NCI-H2171 treated with DMSO at 0.1 percent for 48 hours (cell line): Measurements from ENCODE around the gene WIPI1.
"Not testable (repeated sequence)": the region's sequence is repeated elsewhere in the genome, so short reads cannot be mapped to it uniquely, and the experiment has no call there.

Source experiments
- DNase-seq: peaks from one replicate; lab custom pipeline; 2025; lab: John Stamatoyannopoulos, UW

WIPI1 gene

DNA sequence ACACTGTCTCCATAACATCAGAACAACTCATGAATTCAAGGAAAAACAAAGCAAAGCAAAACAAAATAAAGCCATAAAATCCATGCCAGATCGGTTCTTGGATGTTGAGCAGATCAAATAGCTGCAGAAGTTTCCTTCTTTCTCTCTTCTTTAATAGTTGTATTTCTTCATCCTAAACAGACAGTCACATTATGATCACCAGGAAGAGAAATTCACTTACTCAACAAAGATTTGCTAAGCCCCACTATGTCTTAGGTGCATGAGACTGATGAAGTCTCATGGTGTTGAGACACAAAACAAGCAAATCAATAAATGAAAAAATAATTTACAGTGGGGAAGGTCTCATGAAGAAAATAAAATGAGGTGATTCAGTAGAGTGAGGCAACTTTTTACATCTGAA is 72.8 kb downstream of the WIPI1 start:
- DNase-seq, result no peak

DNA sequence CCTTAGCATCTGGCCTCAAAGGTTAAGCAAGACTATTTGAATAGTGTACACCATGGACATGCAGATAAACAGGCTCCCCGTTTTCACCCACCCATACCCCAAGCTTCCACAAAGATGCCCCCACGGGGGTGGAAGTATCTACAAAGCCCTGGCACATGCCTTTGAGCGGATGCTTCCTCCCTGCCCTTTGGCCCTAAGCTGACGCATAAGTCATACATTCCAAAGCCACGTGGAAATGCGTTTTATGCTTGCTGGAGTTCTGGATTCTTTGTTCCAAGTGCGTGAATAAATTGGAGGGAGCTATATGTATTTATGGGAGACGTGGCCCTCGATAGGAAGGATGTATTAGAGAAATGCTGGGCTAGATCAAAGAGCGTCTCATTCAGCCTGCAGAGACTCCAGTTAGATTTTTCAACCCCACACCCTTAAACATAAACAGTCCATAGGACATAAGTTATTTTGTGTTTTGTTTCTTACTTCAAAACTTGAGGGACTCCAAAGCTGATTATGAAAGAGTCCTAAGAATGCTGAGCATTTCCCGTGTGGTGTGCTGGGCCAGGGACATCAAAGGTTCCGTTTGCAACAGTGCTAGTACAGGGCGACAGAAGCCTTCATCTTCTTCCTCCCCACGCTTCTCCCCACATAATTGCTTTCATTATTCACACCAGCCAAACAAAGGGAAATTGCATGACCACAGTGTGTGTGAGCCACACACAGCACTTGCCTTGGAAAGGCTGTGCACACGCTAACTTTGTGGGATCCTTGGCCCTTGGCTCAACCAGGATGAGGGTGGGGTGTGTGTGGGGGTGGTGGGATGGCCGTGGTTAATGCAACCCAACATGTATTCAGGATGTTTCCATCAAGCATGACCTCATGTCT is 73.6 kb downstream of the WIPI1 start:
- DNase-seq, result no peak

DNA sequence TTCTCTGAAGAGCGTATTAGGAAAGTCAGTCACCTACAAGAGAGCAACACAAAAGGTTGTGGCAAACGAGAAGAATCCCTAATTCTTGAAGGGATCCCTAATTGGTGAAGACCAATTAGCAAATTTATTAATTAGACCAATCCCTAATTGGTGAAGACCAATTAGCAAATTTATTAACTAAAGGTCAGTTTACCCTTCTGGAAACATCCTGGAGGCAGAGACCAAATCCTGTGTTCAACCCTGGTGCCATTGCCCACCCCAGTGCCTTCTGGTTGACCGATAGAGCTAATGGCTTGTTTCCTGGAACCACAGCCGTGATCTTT is 74.2 kb downstream of the WIPI1 start:
- DNase-seq, result no peak

DNA sequence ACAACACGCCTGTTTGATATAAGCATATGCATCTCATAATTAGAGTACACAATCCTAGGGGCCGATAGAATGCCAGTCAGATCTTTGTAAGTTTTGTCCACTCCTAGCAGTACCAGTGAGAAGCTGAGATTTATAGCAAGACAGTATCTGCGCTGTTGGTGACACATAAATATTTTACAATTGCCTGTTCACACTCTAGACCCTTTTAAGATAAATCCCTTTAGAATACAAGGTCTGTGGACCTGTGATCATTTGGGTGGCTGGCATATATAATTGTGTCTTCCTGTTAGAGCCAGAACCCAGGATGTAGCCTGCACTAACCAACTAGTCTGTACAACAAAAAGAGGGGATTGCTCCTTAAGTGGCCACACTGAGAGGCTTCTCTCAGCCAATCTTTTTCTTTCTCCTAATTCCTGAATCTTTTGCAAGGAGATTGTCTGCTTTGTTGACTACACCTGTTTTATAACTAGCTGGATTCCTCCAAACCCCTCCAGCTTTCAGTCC is 74.7 kb downstream of the WIPI1 start:
- DNase-seq, result no peak

DNA sequence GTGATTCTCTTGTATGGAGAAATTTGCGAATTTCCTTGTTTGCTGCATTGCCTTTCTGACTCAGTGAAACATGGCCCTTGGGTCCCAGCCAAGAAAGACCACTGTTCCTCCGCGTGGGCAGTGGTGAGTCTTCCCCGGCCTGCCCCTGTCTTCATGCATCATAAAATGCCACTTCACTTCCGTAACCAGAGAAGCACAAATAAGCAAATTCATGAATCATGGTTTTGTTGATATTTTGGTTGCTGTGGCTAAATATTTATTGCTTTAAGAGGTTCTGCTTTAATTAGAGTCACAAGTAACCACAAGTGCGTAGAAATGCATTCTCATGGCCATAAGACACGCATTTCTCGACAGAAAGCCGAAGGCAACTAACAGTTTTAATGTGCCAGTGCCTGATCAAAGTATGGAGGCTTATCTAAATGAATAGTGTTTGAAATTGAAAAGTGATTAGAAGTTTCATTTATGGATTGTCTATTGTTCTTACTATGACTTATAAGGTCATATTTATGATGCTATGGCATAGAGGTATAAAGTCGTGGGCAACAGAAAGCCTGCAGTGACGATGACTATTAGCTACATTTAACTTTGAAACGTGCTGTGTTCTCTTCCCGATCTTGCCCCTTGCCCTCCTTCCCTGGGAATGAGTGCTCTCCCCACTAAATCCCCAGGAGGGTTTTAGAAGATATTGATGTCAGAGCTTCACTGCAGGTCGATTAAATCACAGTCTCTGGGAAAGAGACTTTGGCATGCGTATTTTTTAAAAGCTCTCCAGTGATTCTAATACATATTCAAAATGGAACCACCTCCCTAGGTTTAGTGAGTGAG is 76.0 kb downstream of the WIPI1 start:
- DNase-seq, result no peak

DNA sequence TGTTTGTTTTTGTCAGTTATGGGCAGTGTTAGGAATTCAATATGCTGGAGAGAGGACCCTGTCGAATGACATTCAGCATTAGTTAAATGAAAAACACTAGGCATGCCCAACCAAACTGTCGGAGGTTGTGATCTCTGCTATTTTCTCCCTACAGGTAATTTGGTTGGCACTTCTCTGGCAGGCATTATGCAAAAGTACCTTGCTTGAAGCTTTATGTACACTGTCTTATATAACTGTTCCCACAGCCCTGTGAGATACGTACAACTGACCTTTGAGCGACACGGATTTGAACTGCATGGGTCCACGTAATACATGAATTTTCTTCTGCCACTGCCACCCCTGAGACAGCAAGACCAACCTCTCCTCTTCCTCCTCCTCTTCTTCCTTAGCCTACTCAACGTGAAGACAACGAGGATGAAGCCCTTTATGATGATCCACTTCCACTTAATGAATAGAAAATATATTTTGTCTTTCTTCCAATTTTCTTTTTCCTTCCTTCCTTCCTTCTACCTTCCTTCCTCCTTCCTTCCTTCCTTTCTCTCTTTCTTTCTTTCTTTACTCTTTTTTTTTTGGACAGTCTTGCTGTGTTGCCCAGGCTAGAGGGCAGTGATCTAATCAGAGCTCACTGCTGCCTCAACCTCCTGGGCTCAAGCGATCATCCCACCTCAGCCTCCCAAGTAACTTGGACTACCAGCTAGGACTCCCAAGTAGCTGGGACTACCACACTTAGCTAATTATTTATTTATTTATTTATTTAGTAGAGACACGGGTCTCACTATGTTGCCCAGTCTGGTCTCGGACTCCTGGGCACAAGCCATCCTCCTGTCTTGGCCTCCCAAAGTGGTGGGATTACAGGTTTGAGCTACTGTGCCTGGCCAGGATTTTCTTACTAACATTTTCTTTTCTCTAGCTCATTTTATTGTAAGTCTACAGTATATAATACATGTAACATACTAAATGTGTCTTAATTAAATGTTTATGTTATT is 77.3 kb downstream of the WIPI1 start:
- DNase-seq, result no peak

DNA sequence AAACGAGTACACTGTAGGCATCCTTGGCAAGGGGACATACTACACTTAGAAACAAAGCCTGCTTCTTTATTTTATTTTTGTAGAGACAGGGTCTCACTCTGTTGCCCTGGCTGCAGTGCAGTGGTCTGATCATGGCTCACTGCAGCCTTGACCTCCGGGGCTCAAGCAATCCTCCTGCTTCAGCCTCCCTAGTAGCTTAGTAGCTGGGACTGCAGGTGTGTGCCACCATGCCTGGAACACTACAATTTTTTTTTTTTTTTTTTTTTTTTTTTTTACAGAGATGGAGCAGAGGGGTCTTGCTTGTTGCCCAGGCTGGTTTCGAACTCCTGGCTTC is 78.2 kb downstream of the WIPI1 start:
- no peak for DNase-seq

DNA sequence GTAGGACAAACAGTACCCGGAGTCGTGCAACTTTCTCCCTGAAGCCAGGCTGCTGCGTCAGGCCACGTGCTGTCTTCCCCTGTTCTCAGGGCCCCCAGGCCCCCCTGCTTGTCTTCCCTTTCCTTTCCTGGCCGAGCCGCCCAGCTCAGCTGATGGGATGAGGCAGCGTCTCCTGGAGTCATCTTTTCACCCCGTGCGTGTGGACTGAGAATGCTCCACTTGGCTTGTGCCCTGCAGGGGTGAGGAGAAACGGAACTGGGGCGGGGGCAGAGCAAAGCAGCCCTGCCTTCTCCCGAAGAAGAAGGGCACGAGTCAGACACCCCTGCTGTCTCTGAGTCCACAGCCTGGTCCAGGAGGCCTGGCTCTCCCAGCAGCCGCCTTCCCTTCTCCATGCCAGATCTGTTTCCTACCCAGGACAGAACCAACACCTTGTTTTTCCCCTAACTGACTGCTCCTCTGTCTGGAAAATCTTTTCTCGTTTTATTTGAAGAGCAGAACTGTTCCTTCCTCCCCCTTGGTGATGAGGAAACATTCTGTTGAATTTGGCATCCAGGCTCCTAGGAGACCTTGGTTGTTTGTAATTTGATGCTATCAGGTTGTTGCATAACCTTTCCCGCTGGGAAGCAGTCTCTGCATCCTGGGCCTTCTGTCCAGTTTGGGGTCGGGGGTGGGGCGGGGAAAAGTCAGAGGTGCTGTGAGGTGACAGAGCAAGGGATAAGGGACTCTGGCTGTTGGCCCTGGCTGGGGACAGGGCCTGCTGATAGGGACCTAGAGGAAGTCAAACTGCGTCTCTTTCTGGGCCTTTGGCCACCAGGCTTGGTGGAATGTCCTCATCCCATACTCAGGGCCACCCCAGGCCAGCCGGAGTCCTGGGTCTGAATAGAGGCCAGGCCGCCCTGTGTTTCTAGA is 78.8 kb downstream of the WIPI1 start:
- DNase-seq, result peak; percentile 81

DNA sequence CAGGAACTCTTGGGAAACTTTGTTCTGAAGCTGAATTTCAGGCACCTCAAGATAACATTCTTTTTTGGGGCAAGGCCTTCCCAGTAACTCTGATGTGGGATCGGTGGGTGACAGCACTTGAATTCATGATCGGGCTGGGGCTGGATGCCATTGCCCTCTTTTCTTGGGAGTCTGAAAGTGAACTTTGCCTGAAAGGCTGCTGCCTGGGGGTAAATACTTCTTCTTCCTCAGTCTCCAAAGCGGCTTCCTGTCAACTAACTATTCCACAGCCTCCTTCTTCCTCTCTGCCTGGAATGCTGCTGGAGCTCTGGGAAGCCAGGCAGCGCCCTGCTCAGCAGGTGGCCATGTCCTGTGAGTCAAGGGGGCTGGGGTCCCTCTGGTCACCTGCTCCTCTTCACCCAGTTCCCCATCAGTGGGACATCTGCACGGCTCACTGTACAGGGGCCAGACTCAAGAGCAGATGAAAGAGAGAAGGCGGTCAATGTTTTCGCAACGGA is 79.5 kb downstream of the WIPI1 start:
- DNase-seq, result no peak

DNA sequence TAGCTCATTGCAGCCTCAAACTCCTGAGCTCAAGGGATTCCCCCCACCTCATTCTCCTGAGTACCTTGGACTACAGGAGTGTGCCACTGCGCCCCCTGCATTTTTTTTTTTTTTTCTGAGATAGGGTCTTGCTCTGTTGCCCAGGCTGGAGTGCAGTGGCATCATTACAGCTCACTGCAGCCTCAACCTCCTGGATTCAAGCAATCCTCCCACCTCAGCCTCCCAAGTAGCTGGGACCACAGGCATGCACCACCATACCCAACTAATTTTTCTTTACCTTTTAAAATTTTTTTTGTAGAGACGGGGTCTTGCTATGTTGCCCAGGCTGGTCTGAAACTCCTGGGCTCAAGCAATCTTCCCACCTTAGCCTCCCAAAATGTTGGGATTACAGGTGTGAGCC is 81.1 kb downstream of the WIPI1 start:
- DNase-seq, result not testable (repeated sequence)

DNA sequence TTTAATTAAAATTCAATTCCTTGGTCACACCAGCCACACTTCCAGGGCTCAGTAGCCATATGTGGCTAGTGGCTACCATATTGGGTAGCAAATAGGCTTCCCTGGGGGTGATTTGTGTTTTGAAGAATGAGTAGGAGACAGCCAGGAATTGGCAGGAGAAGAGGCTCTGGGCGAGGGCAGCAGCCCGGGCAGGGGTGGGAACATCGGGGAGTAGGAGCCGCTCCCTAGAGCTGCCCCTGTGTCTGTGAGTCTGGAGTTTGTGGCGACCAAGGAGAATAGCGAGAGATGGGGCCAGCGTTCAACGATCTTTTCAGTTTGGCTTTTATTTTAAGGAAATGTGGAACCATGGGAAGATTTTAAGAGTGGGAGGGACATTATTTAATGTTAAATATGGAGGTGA is 81.7 kb downstream of the WIPI1 start:
- no peak for DNase-seq
